ENCODE results near the gene COLQ.

DNA sequence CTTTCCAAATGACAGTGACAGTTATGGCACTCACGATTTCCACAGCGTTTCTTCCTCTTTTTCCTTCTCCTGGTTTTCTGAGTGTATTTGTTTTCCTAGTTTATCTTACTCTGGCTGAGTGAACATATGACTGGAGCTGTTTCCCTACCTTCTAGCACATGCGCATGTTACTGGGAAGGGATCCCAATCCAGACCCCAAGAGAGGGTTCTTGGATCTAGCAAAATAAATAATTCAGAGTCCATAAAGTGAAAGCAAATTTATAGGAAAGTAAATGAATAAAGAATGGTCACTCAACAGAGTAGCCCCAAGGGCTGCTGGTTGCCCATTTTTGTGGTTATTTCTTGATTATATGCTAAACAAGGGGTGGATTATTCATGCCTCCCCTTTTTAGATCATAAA is 118.0 kb downstream of the COLQ start:
- TF ChIP-seq POLR2A (IDR thresholded peaks at IDR 0.05; ENCODE audit: borderline replicate concordance, extremely low read depth, insufficient read depth, insufficient read length) (no peak), SP1 (IDR thresholded peaks at IDR 0.05; ENCODE audit: low read depth) (no peak), FOSL1 (IDR thresholded peaks at IDR 0.05; ENCODE audit: low read depth) (no peak), ZNF274 (IDR thresholded peaks at IDR 0.05; ENCODE audit: low read depth, low read length) (no peak), EZH2 (IDR thresholded peaks at IDR 0.05) (no peak), SIN3A (IDR thresholded peaks at IDR 0.05; ENCODE audit: low read depth) (no peak), EGR1 (IDR thresholded peaks at IDR 0.05; ENCODE audit: low read depth) (no peak), MAX (IDR thresholded peaks at IDR 0.05) (no peak), SRF (IDR thresholded peaks at IDR 0.05; ENCODE audit: low read depth) (no peak)
- TF ChIP-seq, protein P1, sequence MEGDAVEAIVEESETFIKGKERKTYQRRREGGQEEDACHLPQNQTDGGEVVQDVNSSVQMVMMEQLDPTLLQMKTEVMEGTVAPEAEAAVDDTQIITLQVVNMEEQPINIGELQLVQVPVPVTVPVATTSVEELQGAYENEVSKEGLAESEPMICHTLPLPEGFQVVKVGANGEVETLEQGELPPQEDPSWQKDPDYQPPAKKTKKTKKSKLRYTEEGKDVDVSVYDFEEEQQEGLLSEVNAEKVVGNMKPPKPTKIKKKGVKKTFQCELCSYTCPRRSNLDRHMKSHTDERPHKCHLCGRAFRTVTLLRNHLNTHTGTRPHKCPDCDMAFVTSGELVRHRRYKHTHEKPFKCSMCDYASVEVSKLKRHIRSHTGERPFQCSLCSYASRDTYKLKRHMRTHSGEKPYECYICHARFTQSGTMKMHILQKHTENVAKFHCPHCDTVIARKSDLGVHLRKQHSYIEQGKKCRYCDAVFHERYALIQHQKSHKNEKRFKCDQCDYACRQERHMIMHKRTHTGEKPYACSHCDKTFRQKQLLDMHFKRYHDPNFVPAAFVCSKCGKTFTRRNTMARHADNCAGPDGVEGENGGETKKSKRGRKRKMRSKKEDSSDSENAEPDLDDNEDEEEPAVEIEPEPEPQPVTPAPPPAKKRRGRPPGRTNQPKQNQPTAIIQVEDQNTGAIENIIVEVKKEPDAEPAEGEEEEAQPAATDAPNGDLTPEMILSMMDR (IDR thresholded peaks at IDR 0.05 in 2 of 3, conservative IDR thresholded peaks at IDR 0.05 in 1 of 3; ENCODE audit: borderline replicate concordance in 1 of 3, insufficient read depth in 1 of 3, low read depth in 2 of 3, low read length in 2 of 3), result no peak
